Measurements from ENCODE around the gene CCDC57. TPM values are rescaled to one million over a fixed set of nuclear protein-coding genes. Genes with fewer than 3 reads are reported as not detected.

Gene CCDC57
- total RNA-seq, 2 donors from 2014 or later, result 5.1 to 7.4 TPM

- no peak for TF ChIP-seq CTCF (IDR thresholded peaks at IDR 0.05)
- H3K27ac ChIP-seq, result no peak overlapping the region
- no peaks in the 10 kb centered on the region for H3K4me1 ChIP-seq
- DNase-seq (ENCODE audit: low spot score), result no peak
- H3K4me3 ChIP-seq, result no peak overlapping the region
- no peaks in the 10 kb centered on the region for H3K9me3 ChIP-seq
- no peaks in the 10 kb centered on the region for H3K27me3 ChIP-seq
- no peaks in the 10 kb centered on the region for H3K36me3 ChIP-seq
Observed at GRCh38 chr17:82164853-82165252, 47.8 kb downstream of the CCDC57 start.

GRCh38 chr17:82161216-82161615 lies 51.4 kb downstream of the CCDC57 start:
- no peak for TF ChIP-seq CTCF (IDR thresholded peaks at IDR 0.05)
- no peaks in the 10 kb centered on the region for H3K36me3 ChIP-seq
- H3K4me1 ChIP-seq, result no peaks in the 10 kb centered on the region
- H3K9me3 ChIP-seq, result no peaks in the 10 kb centered on the region
- no peak overlapping the region for H3K4me3 ChIP-seq
- no peak for DNase-seq (ENCODE audit: low spot score)
- H3K27ac ChIP-seq, result no peak overlapping the region
- no peaks in the 10 kb centered on the region for H3K27me3 ChIP-seq

GRCh38 chr17:82160075-82160474 lies 52.6 kb downstream of the CCDC57 start:
- Histone ChIP-seq H3K36me3 (no peaks in the 10 kb centered on the region), H3K4me1 (no peaks in the 10 kb centered on the region)
- no peak for DNase-seq (ENCODE audit: low spot score)

GRCh38 chr17:82158825-82159224 lies 53.8 kb downstream of the CCDC57 start:
- no peaks in the 10 kb centered on the region for H3K36me3 ChIP-seq
- no peak overlapping the region for H3K4me3 ChIP-seq
- H3K9me3 ChIP-seq, result no peaks in the 10 kb centered on the region
- H3K27ac ChIP-seq, result no peak overlapping the region
- H3K4me1 ChIP-seq, result no peaks in the 10 kb centered on the region
- no peak for TF ChIP-seq CTCF (IDR thresholded peaks at IDR 0.05)
- no peak for DNase-seq (ENCODE audit: low spot score)
- H3K27me3 ChIP-seq, result no peaks in the 10 kb centered on the region

More at GRCh38 chr17:82160075-82160474, 52.6 kb downstream of the CCDC57 start:
- H3K27ac ChIP-seq, result no peak overlapping the region
- H3K4me3 ChIP-seq, result no peak overlapping the region
- H3K27me3 ChIP-seq, result no peaks in the 10 kb centered on the region
- TF ChIP-seq CTCF (IDR thresholded peaks at IDR 0.05), result no peak
- H3K9me3 ChIP-seq, result no peaks in the 10 kb centered on the region

GRCh38 chr17:82157046-82158035 lies 55.3 kb downstream of the CCDC57 start:
- Histone ChIP-seq H3K4me3 (no peak overlapping the region), H3K27ac (no peak overlapping the region), H3K9me3 (no peaks in the 10 kb centered on the region), H3K36me3 (no peaks in the 10 kb centered on the region), H3K27me3 (no peaks in the 10 kb centered on the region), H3K4me1 (no peaks in the 10 kb centered on the region)
- DNase-seq (ENCODE audit: low spot score), result no peak
- no peak for TF ChIP-seq CTCF (IDR thresholded peaks at IDR 0.05)

Data from right atrium auricular region (tissue), 2 donors.